HCT116 (cell line): ENCODE measurements around the gene MYLK4. TPM values are rescaled to one million over a fixed set of nuclear protein-coding genes. Genes with fewer than 3 reads are reported as not detected.

Source experiments
- ATAC-seq: fragments of 200-7000 bp; cut with Tn5 transposase; 2 replicates; pipeline ENCODE4 v1.9.1; 2020; ENCODE audit warnings: mild to moderate bottlenecking, moderate library complexity
- BruUV-seq: library from RNA; stranded (reverse); fragments of 400-500 nt; replicated peaks from 2 replicates; lab custom pipeline; 2021; lab: Mats Ljungman, UMichigan
- CTCF ChIA-PET: fragments of 300-600 bp; sonication (Branson Sonifier 250); formaldehyde crosslinking; loops from one replicate; lab custom pipeline; 2021; ENCODE audit warnings: antibody characterized with exemption; lab: Charles Lee
- POLR2A ChIA-PET: fragments of 300-600, 350-600 bp; sonication (Branson Sonifier 250); formaldehyde crosslinking; loops from one replicate; lab custom pipeline; 2021; ENCODE audit warnings: antibody characterized with exemption; lab: Charles Lee
- RAD21 ChIA-PET, 2 experiments: fragments of 300-600 bp; sonication (Branson Sonifier 250); formaldehyde crosslinking; loops; one replicate each; lab custom pipeline; 2023; ENCODE audit warnings: low total read pairs in 2 of 2; ENCODE audit not compliant: uncharacterized antibody in 2 of 2, unreplicated experiment in 2 of 2, low non-redundant PET in 1 of 2; lab: Charles Lee
- DNase-seq: peaks from one replicate; pipeline ENCODE4 v3.0.0-alpha.2; 2010; ENCODE audit warnings: low read depth, low spot score
- H2AFZ ChIP-seq: fragments of 200-600 bp; shearing (Covaris generic), sonication (generic); 2 replicates; pipeline ENCODE4 v1.6.1; 2017; ENCODE audit warnings: low read depth, mixed run types, mixed read lengths, antibody characterized with exemption, low read length; ENCODE audit not compliant: poor library complexity, severe bottlenecking
- H3K27ac ChIP-seq: 2 replicates; pipeline ENCODE4 v1.5.1; 2012; ENCODE audit warnings: low read depth, low read length
- H3K27me3 ChIP-seq: fragments of 200-600 bp; sonication (generic); 2 replicates; pipeline ENCODE4 v1.6.1; 2016; ENCODE audit warnings: mixed run types, low read length, mixed read lengths; ENCODE audit not compliant: insufficient read depth
- H3K36me3 ChIP-seq, 2 experiments: fragments of 200-500 bp in 1 of 2; fragments of 200-600 bp in 1 of 2; sonication (Bioruptor generic) in 1 of 2; sonication (generic) in 1 of 2; 2 replicates each; pipeline versions ENCODE4 v1.5.1 to v1.6.1; 2014 to 2016; ENCODE audit warnings: low read length in 2 of 2, inconsistent platforms in 1 of 2, mixed read lengths in 1 of 2, mixed run types in 1 of 2; ENCODE audit not compliant: insufficient read depth in 2 of 2, control insufficient read depth in 1 of 2
- H3K4me1 ChIP-seq, 2 experiments: fragments of 200-600 bp in 1 of 2; sonication (generic) in 1 of 2; 2 replicates each; pipeline versions ENCODE4 v1.5.1 to v1.6.1; 2012 to 2017; ENCODE audit warnings: low read length in 2 of 2, inconsistent platforms in 1 of 2, mild to moderate bottlenecking in 1 of 2, mixed read lengths in 1 of 2, mixed run types in 1 of 2, moderate library complexity in 1 of 2; ENCODE audit not compliant: insufficient read depth in 2 of 2, control insufficient read depth in 1 of 2
- H3K4me2 ChIP-seq: fragments of 200-600 bp; sonication (generic); 2 replicates; pipeline ENCODE4 v1.6.1; 2017; ENCODE audit warnings: mixed run types, low read length, mixed read lengths
- H3K4me3 ChIP-seq, 2 experiments: fragments of 200-600 bp in 1 of 2; sonication (generic) in 1 of 2; replicated peaks in 1 of 2; 2 replicates each; pipeline ENCODE4 v1.5.1; 2011 to 2016; ENCODE audit warnings: low read length in 2 of 2, control low read depth in 1 of 2, low read depth in 1 of 2, mild to moderate bottlenecking in 1 of 2, mixed read lengths in 1 of 2, mixed run types in 1 of 2
- H3K79me2 ChIP-seq: fragments of 200-600 bp; sonication (generic); 2 replicates; pipeline ENCODE4 v1.6.1; 2017; ENCODE audit warnings: mild to moderate bottlenecking, mixed run types, low read length, moderate library complexity, mixed read lengths; ENCODE audit not compliant: insufficient read depth
- H3K9ac ChIP-seq: fragments of 200-600 bp; sonication (generic); 2 replicates; pipeline ENCODE4 v1.6.1; 2016; ENCODE audit warnings: low read length, mixed read lengths
- H3K9me2 ChIP-seq: fragments of 200-600 bp; sonication (generic), shearing (Covaris generic); 2 replicates; pipeline ENCODE4 v1.6.1; 2017; ENCODE audit warnings: mixed run types, mild to moderate bottlenecking, moderate library complexity; ENCODE audit not compliant: insufficient read depth
- H3K9me3 ChIP-seq, 2 experiments: fragments of 200-500 bp in 1 of 2; fragments of 200-600 bp in 1 of 2; sonication (Bioruptor generic) in 1 of 2; sonication (generic) in 1 of 2; 2 replicates each; pipeline ENCODE4 v1.6.1; 2014 to 2017; ENCODE audit warnings: low read length in 2 of 2, mixed read lengths in 2 of 2, inconsistent platforms in 1 of 2, low read depth in 1 of 2, mild to moderate bottlenecking in 1 of 2, mixed run types in 1 of 2, moderate library complexity in 1 of 2; ENCODE audit not compliant: control insufficient read depth in 1 of 2, insufficient read depth in 1 of 2
- H4K20me1 ChIP-seq: fragments of 200-600 bp; sonication (generic), shearing (Covaris generic); 2 replicates; pipeline ENCODE4 v1.6.1; 2017; ENCODE audit warnings: mixed run types, mild to moderate bottlenecking, moderate library complexity; ENCODE audit not compliant: insufficient read depth
- CBX3 ChIP-seq: IDR thresholded peaks from 2 replicates; pipeline ENCODE4 v1.6.1; 2012; ENCODE audit warnings: low read depth
- EZH2phosphoT487 ChIP-seq: fragments of 200-600 bp; IDR thresholded peaks from 2 replicates; pipeline ENCODE4 v1.6.1; 2018; ENCODE audit warnings: antibody characterized with exemption, borderline replicate concordance
- POLR2A ChIP-seq: IDR thresholded peaks from 2 replicates; pipeline ENCODE4 v1.7.0; 2011; ENCODE audit warnings: borderline replicate concordance; ENCODE audit not compliant: insufficient read depth, insufficient read length; ENCODE audit errors: extremely low read depth
- RAD21 ChIP-seq: IDR thresholded peaks from 2 replicates; pipeline ENCODE4 v1.6.1; 2012; ENCODE audit warnings: low read depth, mild to moderate bottlenecking
- SIN3A ChIP-seq: IDR thresholded peaks from 2 replicates; pipeline ENCODE4 v1.6.1; 2012; ENCODE audit warnings: low read depth
- SP1 ChIP-seq: IDR thresholded peaks from 2 replicates; pipeline ENCODE4 v1.6.1; 2012; ENCODE audit warnings: low read depth
- SRF ChIP-seq: IDR thresholded peaks from 2 replicates; pipeline ENCODE4 v1.6.1; 2012; ENCODE audit warnings: low read depth
- TCF7L2 ChIP-seq: IDR thresholded peaks from 2 replicates; pipeline ENCODE4 v1.7.0; 2011; ENCODE audit warnings: borderline replicate concordance, inconsistent platforms; ENCODE audit not compliant: insufficient read depth, insufficient read length; ENCODE audit errors: extremely low read depth
- YY1 ChIP-seq: IDR thresholded peaks from 2 replicates; pipeline ENCODE4 v1.6.1; 2011; ENCODE audit warnings: low read length, low read depth, moderate library complexity, mild to moderate bottlenecking; ENCODE audit not compliant: insufficient replicate concordance; ENCODE audit errors: extremely low read depth
- intact Hi-C: fragments of 100-400 bp; cut with micrococcal nuclease; formaldehyde crosslinking; loops from 2 replicates; pipeline ENCODE4 v1.10.0; 2022
- total RNA-seq: library from RNA; stranded (reverse); gene quantifications from one replicate; pipeline ENCODE4 v1.2.1, GENCODE V29; 2021; ENCODE audit not compliant: unreplicated experiment
- TF ChIP-seq, protein P1 (sequence below): IDR thresholded peaks from 2 replicates; pipeline ENCODE4 v1.6.1; 2012; ENCODE audit warnings: low read depth

MYLK4 gene
- total RNA-seq, 1 experiment from 2014 or later, result 0.27 TPM

- TF ChIP-seq EZH2phosphoT487, result no peak
- no peak for TF ChIP-seq POLR2A
These were observed 91.9 kb downstream of the MYLK4 start (continued) for GRCh38 chr6:2658788-2659187.

GRCh38 chr6:2656460-2657079, 94.2 kb downstream of the MYLK4 start:
- no peak overlapping the region for H2AFZ ChIP-seq
- no peak for ATAC-seq
- TF ChIP-seq CBX3 (no peak), RAD21 (no peak), SRF (no peak), SIN3A (no peak), YY1 (no peak), SP1 (no peak), TCF7L2 (no peak)
- TF ChIP-seq, protein P1, sequence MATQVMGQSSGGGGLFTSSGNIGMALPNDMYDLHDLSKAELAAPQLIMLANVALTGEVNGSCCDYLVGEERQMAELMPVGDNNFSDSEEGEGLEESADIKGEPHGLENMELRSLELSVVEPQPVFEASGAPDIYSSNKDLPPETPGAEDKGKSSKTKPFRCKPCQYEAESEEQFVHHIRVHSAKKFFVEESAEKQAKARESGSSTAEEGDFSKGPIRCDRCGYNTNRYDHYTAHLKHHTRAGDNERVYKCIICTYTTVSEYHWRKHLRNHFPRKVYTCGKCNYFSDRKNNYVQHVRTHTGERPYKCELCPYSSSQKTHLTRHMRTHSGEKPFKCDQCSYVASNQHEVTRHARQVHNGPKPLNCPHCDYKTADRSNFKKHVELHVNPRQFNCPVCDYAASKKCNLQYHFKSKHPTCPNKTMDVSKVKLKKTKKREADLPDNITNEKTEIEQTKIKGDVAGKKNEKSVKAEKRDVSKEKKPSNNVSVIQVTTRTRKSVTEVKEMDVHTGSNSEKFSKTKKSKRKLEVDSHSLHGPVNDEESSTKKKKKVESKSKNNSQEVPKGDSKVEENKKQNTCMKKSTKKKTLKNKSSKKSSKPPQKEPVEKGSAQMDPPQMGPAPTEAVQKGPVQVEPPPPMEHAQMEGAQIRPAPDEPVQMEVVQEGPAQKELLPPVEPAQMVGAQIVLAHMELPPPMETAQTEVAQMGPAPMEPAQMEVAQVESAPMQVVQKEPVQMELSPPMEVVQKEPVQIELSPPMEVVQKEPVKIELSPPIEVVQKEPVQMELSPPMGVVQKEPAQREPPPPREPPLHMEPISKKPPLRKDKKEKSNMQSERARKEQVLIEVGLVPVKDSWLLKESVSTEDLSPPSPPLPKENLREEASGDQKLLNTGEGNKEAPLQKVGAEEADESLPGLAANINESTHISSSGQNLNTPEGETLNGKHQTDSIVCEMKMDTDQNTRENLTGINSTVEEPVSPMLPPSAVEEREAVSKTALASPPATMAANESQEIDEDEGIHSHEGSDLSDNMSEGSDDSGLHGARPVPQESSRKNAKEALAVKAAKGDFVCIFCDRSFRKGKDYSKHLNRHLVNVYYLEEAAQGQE, result no peak

More at GRCh38 chr6:2656460-2657079, 94.2 kb downstream of the MYLK4 start:
- intact Hi-C loops, result no loop called here
- Histone ChIP-seq H3K27ac (no peak overlapping the region), H3K79me2 (no peaks in the 10 kb centered on the region), H3K9ac (no peak overlapping the region), H3K4me1 (peaks cover 0 to 15% of the 10 kb centered on the region in 2 experiments; a peak in 2 of 4 replicates), H3K4me3 (no peak overlapping the region), H3K4me2 (no peak overlapping the region), H4K20me1 (no peaks in the 10 kb centered on the region), H3K9me3 (no peaks in the 10 kb centered on the region), H3K27me3 (no peaks in the 10 kb centered on the region), H3K36me3 (no peaks in the 10 kb centered on the region), H3K9me2 (no peaks in the 10 kb centered on the region)
- DNase-seq, result no peak
- no TSS peak for BruUV-seq
- ChIA-PET CTCF (no interaction called here), RAD21 (no interaction called here), POLR2A (no interaction called here)
